ENCODE data around the gene DKKL1.
"Not testable (repeated sequence)": the region's sequence is repeated elsewhere in the genome, so short reads cannot be mapped to it uniquely, and the experiment has no call there.

The DKKL1 gene

GRCh38 chr19:49362048-49362928 lies 1.4 kb upstream of the DKKL1 start, which contains the start of gene TEAD2:
Gene TEAD2 (minus strand): TSS chr19:49362416. CDS start chr19:49360075, 2,341 bp downstream.
- DNase-seq, result no peak

- no peak for DNase-seq
Measured at GRCh38 chr19:49362929-49363267, 779 bp upstream of the DKKL1 start.

- DNase-seq, result no peak
Measured at GRCh38 chr19:49364083-49364737, 533 bp downstream of the DKKL1 start.

- DNase-seq, result no peak
Measured at GRCh38 chr19:49366110-49366509, 2.4 kb downstream of the DKKL1 start.

GRCh38 chr19:49368711-49369358 lies 5.2 kb downstream of the DKKL1 start:
- no peak for DNase-seq

- DNase-seq, result no peak
Measured at GRCh38 chr19:49371184-49371583, 7.5 kb downstream of the DKKL1 start.

- DNase-seq, result not testable (repeated sequence)
Measured at GRCh38 chr19:49373174-49373573, 9.5 kb downstream of the DKKL1 start.

- no peak for DNase-seq
Measured at GRCh38 chr19:49374665-49375434, 11.2 kb downstream of the DKKL1 start.

- no peak for DNase-seq
Measured at GRCh38 chr19:49378512-49378911, 14.8 kb downstream of the DKKL1 start.

GRCh38 chr19:49380391-49380790 lies 16.7 kb downstream of the DKKL1 start:
- no peak for DNase-seq

- DNase-seq, result no peak
Measured at GRCh38 chr19:49382639-49383038, 19.0 kb downstream of the DKKL1 start.

- no peak for DNase-seq
Measured at GRCh38 chr19:49383599-49383998, 19.9 kb downstream of the DKKL1 start.

- DNase-seq, result peak; percentile 74 to 88 (median 77)
Measured at GRCh38 chr19:49387936-49388372, 24.3 kb downstream of the DKKL1 start, which contains the start of gene KASH5. Gene KASH5 (plus strand): TSS chr19:49388249. CDS start chr19:49390884, 2,635 bp downstream.

- DNase-seq, result no peak
Measured at GRCh38 chr19:49389406-49389805, 25.7 kb downstream of the DKKL1 start.

- DNase-seq, result no peak
Measured at GRCh38 chr19:49390131-49390928, 26.7 kb downstream of the DKKL1 start.

GRCh38 chr19:49390929-49391359 lies 27.3 kb downstream of the DKKL1 start:
- DNase-seq, result no peak

GRCh38 chr19:49391581-49392399 lies 28.1 kb downstream of the DKKL1 start:
- DNase-seq, result peak; percentile 52 to 80 (median 70)

- no peak for DNase-seq
Measured at GRCh38 chr19:49393881-49394280, 30.2 kb downstream of the DKKL1 start.

GRCh38 chr19:49395581-49396407 lies 32.1 kb downstream of the DKKL1 start:
- no peak for DNase-seq

Data from T-helper 1 cell (primary cell).